Ovary (tissue), 9 donors: Measurements from ENCODE around the gene GUCY2D. TPM values are rescaled to one million over a fixed set of nuclear protein-coding genes. Genes with fewer than 3 reads are reported as not detected.

Experiments
- DNase-seq, 5 donors: peaks; one replicate each; pipeline ENCODE4 v3.0.0-alpha.2; 2019 to 2020
- H3K27ac ChIP-seq, 2 donors: fragments of 200-600 bp; one replicate each; pipeline versions ENCODE4 v1.5.1 to v1.8.0; 2019 to 2022
- H3K27me3 ChIP-seq: fragments of 200-600 bp; one replicate; pipeline ENCODE4 v1.8.0; 2022
- H3K36me3 ChIP-seq: fragments of 200-600 bp; sonication (generic); one replicate; pipeline ENCODE4 v1.5.1; 2019
- H3K4me1 ChIP-seq: one replicate; pipeline ENCODE4 v1.8.1; 2013; ENCODE audit warnings: mild to moderate bottlenecking, moderate library complexity; ENCODE audit not compliant: insufficient read depth
- H3K4me3 ChIP-seq: fragments of 200-600 bp; sonication (generic); one replicate; pipeline ENCODE4 v1.5.1; 2017
- H3K9me3 ChIP-seq, 2 donors: fragments of 200-600 bp in 1 of 2; sonication (generic) in 1 of 2; one replicate each; pipeline versions ENCODE4 v1.5.1 to v1.8.1; 2013 to 2019; ENCODE audit warnings: mild to moderate bottlenecking in 1 of 2, moderate library complexity in 1 of 2
- CTCF ChIP-seq, 3 donors: fragments of 450-650 bp in 2 of 3; fragments of 200-600 bp in 1 of 3; IDR thresholded peaks; one replicate each; pipeline versions ENCODE4 v1.5.1 to v1.8.0; 2016 to 2022; ENCODE audit warnings: antibody characterized with exemption in 3 of 3, mild to moderate bottlenecking in 1 of 3
- EP300 ChIP-seq: sonication (generic); formaldehyde crosslinking; IDR thresholded peaks from one replicate; pipeline ENCODE4 v1.6.1; 2017; ENCODE audit warnings: antibody characterized with exemption
- POLR2A ChIP-seq: fragments of 450-650 bp; IDR thresholded peaks from one replicate; pipeline ENCODE4 v1.6.1; 2017; ENCODE audit warnings: antibody characterized with exemption, mild to moderate bottlenecking, moderate library complexity
- WGBS, 3 donors: extraction: QIAGEN DNeasy Blood & Tissue Kit in 1 of 3; methylation state at CpG; one replicate each; pipeline versions ENCODE4 v1.1.5 to v1.1.7; 2013 to 2017; 5-methylcytosine and 5-hydroxymethylcytosine counted together
- intact Hi-C, 4 donors: fragments of 100-400 bp; cut with DNase I; formaldehyde crosslinking; loops; one replicate each; pipeline versions ENCODE4 v1.11.0 to v1.15.1; 2022 to 2023
- polyA plus RNA-seq, 2 donors: library from polyadenylated mRNA; stranded (reverse); fragments of 200-250 nt in 1 of 2; fragments of 350-450 nt in 1 of 2; fragmentation: Illumina TruSeq in 1 of 2; extraction: RNeasy Lipid Tissue Mini Kit (QIAGEN cat#74804) in 1 of 2; gene quantifications; one replicate each; pipeline ENCODE4 v1.2.3, GENCODE V29; 2013 to 2014
- total RNA-seq, 7 donors: library from RNA; depleted of rRNA in 2 of 7; stranded (reverse); fragments of >200 nt in 2 of 7; fragmentation: NEBNext Ultra II Directional in 3 of 7; extraction: Animal tissue kit (Norgen Biotek cat#: 25700) in 3 of 7; gene quantifications; one replicate each; pipeline versions ENCODE4 v1.1.0 to v1.2.4, GENCODE V29; 2016 to 2023
- donor health status: DM: no; HTN: no; CAD: no; lungs with moderate emphysema.
- donor health status: DM: no; HTN: no; CAD: no.
- donor health status: Bipolar disorder and iron deficiency.
- donor health status: DM: yes; HTN: yes; CAD: no.
- donor health status: DM: no; HTN: no; CAD: no.
- donor health status: DM: yes; HTN: yes; CAD: no.

The GUCY2D gene
- total and polyA plus RNA-seq, 9 donors = 0.05 to 0.42 (median 0.10) TPM; not detected in 6

- Histone ChIP-seq H3K36me3 (no peaks in the 10 kb centered on the region), H3K27ac (no peak overlapping the region), H3K4me3 (no peak overlapping the region), H3K27me3 (no peaks in the 10 kb centered on the region), H3K4me1 (no peaks in the 10 kb centered on the region), H3K9me3 (no peaks in the 10 kb centered on the region)
- intact Hi-C loops = no loop called here
- DNase-seq = no peak
- WGBS, 3 donors = 68 to 73% (median 68%) methylated on average over 14 of the region's 14 CpGs
- TF ChIP-seq CTCF (IDR thresholded peaks at IDR 0.05) (no peak), EP300 (no peak), POLR2A (no peak)
These were observed 4.6 kb downstream of the GUCY2D start for GRCh38 chr17:8006836-8007680.

GRCh38 chr17:8007836-8008235 lies 5.4 kb downstream of the GUCY2D start:
- no peaks in the 10 kb centered on the region for H3K27me3 ChIP-seq
- intact Hi-C loops = no loop called here
- H3K4me1 ChIP-seq = no peaks in the 10 kb centered on the region
- no peak for DNase-seq
- H3K9me3 ChIP-seq = no peaks in the 10 kb centered on the region
- WGBS, 3 donors = 94 to 98% (median 95%) methylated on average over 5 of the region's 5 CpGs
- TF ChIP-seq EP300 (no peak), POLR2A (no peak)
- H3K27ac ChIP-seq = no peak overlapping the region
- H3K4me3 ChIP-seq = no peak overlapping the region
- no peaks in the 10 kb centered on the region for H3K36me3 ChIP-seq

GRCh38 chr17:8012045-8012580 lies 9.7 kb downstream of the GUCY2D start:
- no peaks in the 10 kb centered on the region for H3K9me3 ChIP-seq
- H3K4me1 ChIP-seq = peaks cover 5% of the 10 kb centered on the region
- no peak for TF ChIP-seq POLR2A
- TF ChIP-seq CTCF (IDR thresholded peaks at IDR 0.05) = no peak
- no peak for TF ChIP-seq EP300
- WGBS, 3 donors = 83 to 85% (median 83%) methylated on average over 15 of the region's 15 CpGs
- no peak overlapping the region for H3K4me3 ChIP-seq
- intact Hi-C loops = no loop called here
- H3K36me3 ChIP-seq = no peaks in the 10 kb centered on the region
- no peaks in the 10 kb centered on the region for H3K27me3 ChIP-seq
- no peak for DNase-seq
- no peak overlapping the region for H3K27ac ChIP-seq

- TF ChIP-seq POLR2A (no peak), EP300 (no peak)
- H3K27me3 ChIP-seq = no peaks in the 10 kb centered on the region
- intact Hi-C loops = no loop called here
- 87 to 90% (median 88%) methylated on average over 17 of the region's 17 CpGs for WGBS, 3 donors
- H3K9me3 ChIP-seq = no peaks in the 10 kb centered on the region
- H3K27ac ChIP-seq = no peak overlapping the region
- no peak for DNase-seq
- no peaks in the 10 kb centered on the region for H3K36me3 ChIP-seq
- no peak overlapping the region for H3K4me3 ChIP-seq
- peaks cover 5% of the 10 kb centered on the region for H3K4me1 ChIP-seq
These were observed 10.7 kb downstream of the GUCY2D start for GRCh38 chr17:8012996-8013640.

- no peaks in the 10 kb centered on the region for H3K9me3 ChIP-seq
- peaks cover 5% of the 10 kb centered on the region for H3K4me1 ChIP-seq
- DNase-seq = no peak
- intact Hi-C loops = no loop called here
- WGBS, 3 donors = 84 to 86% (median 84%) methylated on average over 12 of the region's 12 CpGs
- no peak overlapping the region for H3K4me3 ChIP-seq
- H3K27ac ChIP-seq = no peak overlapping the region
- no peaks in the 10 kb centered on the region for H3K27me3 ChIP-seq
- H3K36me3 ChIP-seq = no peaks in the 10 kb centered on the region
- no peak for TF ChIP-seq POLR2A
- TF ChIP-seq EP300 = no peak
- no peak for TF ChIP-seq CTCF (IDR thresholded peaks at IDR 0.05)
These were observed 11.5 kb downstream of the GUCY2D start for GRCh38 chr17:8013731-8014557.
